NCI-H510A treated with DMSO at 0.1 percent for 48 hours (cell line): ENCODE measurements around the gene BRCA1.

Experiments
- DNase-seq: peaks from one replicate; lab custom pipeline; 2025; lab: John Stamatoyannopoulos, UW

Gene BRCA1

DNA sequence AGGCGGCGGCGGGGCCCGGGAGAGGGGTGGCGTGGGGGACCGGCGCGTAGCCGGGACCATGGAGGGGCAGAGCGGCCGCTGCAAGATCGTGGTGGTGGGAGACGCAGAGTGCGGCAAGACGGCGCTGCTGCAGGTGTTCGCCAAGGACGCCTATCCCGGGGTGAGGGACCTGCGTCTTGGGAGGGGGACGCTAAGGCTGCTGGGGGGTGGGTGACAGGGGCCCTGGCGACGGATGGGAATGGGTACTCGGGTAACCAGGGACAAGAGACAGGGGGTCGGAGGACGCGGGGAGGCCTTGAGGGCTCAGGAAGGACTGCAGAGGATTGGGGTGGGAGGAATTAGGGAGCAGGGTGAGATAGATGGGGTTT is 99.9 kb downstream of the BRCA1 start:
- DNase-seq, result no peak

GRCh38 chr17:43024407-43025289 is 100.5 kb downstream of the BRCA1 start, which contains the start of gene RND2:
RND2 (plus strand) TSS chr17:43025231; CDS start chr17:43025348, 117 bp downstream.
- DNase-seq, result peak; percentile 82

GRCh38 chr17:43021741-43022512 is 103.2 kb downstream of the BRCA1 start, which contains the start of gene VAT1:
VAT1 (minus strand) TSS chr17:43022385; CDS start chr17:43022322, 63 bp downstream.
- peak; percentile 72 for DNase-seq

DNA sequence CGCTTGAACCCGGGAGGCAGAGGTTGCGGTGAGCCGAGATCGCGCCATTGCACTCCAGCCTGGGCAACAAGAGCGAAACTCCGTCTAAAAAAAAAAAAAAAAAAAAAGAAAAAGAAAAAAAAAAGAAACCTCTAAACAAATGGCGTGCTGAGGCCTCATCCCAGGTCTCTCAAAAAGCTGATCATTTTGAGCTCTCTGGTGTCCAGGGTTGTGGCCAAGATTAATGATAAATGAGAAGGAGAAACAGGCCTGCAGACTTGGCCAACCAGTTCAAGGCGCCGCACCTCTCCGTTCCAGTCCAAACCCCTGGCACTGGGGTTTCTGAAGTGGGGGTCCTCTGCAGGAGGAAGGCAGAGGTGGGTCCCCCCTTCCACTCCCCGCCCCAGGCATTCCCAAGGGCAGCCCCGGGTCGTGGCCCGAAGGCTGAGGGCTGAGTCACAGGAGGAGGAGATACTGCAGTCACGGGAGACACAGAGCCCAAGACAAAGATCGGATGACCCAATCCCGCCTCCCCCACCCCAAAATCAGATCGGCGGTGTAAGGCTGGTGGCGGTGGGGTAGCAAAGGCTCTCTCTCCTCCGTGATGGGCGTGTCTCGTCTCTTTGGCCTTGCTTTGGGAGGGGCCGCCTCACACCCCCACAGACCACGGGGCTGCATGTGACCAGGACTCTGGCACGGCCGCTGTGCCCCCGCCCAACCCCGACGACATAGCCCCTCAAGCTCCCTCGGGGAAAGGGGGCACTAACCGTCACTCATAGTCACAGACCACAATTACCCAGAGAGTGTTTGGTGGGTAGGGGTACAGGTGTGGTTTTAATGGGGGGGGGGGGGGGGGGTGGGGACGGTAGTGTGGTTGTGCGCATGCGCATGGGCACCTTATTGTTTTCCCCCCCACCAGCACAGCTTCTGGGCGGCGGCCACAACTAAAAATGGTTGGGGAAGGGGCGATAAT is 104.1 kb downstream of the BRCA1 start:
- no peak for DNase-seq

DNA sequence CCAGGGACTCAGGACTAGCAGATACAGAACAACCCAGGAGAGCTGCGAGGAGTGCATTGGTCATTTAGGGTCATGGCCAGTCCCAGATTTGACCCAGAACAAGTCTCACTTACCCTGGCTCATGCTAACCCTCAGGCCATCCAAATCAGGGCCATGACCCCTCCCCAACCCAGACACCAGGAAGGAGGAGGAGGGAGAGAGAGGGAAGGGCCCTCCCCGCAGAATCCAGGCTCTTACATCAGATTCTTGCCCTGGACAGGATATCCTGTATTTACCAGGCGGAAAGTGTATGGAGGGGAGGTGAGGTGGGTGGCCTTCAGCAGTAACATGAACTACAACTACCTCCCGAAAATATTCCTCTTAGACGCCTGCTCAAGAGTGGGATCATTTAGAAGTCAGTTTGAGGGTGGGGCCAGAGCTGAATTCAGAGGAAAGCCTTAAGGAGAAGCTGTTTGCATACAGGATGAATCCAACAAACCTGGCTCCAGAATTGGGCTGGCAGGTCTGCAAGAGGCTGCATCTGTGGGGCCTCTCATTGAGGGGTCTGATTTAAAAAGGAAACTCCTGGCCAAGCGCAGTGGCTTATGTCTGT is 105.0 kb downstream of the BRCA1 start:
- no peak for DNase-seq

DNA sequence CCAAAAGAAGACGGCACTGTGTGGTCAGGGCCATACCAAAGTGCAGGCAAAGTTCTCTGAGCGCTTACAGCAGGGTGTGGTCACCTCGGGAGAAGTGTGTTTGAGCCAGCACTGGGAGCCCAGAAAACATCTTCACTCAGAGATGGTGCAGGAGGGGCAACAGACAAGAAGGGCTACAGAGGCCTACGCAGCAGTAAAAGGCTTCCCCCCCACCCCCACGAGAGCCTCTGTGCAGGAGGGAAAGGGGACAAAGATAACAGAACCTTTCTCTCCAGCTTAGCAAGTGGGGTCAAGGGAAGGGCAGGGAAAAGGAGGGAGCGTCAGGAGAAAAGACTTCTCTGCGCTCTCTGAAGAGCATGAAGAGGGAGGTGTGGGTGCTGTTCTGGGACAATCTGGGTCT is 105.7 kb downstream of the BRCA1 start:
- no peak for DNase-seq

- DNase-seq, result no peak
Observed at GRCh38 chr17:43018932-43019331, 106.2 kb downstream of the BRCA1 start.

GRCh38 chr17:43018008-43018853 is 106.9 kb downstream of the BRCA1 start:
- DNase-seq, result no peak

DNA sequence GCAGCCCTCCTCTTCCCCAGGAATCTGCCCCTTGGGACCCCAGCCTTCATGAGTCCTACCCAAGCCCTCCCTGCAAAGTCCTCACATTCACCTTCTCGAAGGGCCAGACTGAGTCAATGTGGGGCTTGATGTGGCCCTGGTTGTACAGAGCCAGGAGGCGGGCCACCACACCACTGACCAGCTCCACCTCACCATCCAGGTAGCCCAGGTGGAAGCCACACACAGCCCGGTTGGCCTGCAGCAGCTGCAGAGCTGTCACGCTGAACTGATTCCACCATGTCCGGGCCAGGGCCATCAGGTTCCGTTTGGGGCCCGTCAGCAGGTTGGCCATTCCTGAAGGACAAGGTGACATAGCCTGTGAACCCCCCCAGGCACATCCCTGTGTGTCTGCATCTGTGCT is 108.9 kb downstream of the BRCA1 start:
- no peak for DNase-seq

GRCh38 chr17:43015579-43015978 is 109.6 kb downstream of the BRCA1 start:
- DNase-seq, result no peak

DNA sequence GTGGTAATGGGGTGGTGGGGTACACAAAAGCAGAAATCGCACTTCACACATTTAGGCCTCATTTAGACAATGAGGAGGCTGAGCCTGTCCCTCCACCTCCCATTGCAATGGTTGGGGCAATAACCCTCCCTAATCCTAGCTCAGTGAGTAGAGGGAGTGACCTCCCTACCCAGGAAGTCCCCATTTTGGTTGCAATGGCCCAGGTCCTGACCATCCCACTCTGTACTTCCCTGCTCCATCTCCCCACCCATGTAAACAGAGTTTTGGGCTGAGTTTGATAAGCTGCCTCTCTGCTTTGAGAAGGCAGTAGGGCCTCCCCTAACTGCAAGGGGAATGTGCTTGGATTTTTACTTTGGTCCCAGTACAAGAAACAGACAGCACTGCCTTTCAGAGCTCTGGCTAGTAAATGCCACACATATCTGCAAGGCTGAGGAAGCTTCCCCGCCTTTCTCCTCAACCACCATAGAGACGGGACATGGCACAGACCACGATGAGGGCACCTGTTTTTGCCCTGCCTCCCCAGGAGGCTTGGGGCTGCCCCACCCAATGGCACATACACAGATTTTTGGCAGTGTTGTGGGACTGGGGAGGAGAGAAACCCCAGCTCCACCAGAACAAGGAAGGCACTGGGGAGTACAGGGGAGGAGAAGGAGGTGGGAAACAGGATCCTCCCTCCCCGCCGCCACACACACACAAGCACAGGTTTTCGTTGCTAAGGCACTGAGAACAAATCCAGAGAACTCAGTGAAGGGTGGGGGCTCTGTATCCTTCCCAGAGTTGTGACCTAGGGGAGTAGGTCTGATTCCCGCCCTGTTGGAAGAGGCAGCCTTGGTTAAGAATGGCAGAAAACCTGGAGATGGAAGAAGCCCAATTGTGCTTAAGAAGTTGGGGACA is 110.3 kb downstream of the BRCA1 start:
- DNase-seq, result no peak

GRCh38 chr17:43014020-43014648 is 111.0 kb downstream of the BRCA1 start:
- no peak for DNase-seq

DNA sequence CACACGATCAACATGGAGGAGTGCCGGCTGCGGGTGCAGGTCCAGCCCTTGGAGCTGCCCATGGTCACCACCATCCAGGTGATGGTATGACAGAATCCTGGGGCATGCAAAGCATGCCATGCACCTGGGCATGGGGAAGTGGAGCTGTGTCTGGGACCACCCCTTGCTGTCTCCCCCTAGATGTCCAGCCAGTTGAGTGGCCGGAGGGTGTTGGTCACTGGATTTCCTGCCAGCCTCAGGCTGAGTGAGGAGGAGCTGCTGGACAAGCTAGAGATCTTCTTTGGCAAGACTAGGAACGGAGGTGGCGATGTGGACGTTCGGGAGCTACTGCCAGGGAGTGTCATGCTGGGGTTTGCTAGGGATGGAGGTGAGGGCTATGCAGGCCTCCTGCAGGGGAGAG is 111.9 kb downstream of the BRCA1 start:
- no peak for DNase-seq

DNA sequence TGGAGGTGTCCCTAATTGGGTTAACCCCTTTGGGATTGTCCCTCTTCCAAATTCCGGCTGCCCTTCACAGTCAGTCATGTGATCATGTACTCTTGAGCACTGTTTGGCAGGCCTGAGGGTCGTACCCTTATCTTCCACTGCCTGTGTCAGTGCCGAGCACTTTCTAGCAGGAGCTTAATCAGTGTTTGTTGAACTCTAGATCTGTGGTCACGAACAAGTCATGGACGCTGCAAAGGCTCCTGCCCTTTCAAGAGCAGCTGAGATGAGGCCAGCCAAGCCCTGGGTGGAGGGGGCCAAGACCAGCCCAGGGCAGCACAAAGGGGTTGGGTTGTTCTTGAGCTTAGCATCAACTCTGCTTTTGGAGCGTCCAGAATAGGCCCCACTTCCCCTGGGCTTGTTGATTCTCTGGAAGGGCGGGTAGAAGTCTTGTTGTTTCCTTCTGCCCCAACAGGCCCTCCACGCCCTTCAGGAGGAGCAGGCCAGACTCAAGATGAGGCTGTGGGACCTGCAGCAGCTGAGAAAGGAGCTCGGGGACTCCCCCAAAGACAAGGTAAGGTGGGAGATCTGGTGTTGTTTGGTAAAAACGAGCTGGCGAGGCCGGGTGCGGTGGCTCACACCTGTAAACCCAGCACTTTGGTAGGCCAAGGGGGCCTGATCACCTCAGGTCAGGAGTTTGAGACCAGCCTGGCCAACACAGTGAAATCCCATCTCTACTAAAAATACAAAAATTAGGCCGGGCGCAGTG is 113.3 kb downstream of the BRCA1 start:
- no peak for DNase-seq

- DNase-seq, result no peak
Observed at GRCh38 chr17:43010667-43011308, 114.4 kb downstream of the BRCA1 start.

GRCh38 chr17:43006639-43007551 is 118.3 kb downstream of the BRCA1 start, which contains the start of gene IFI35:
IFI35 (plus strand) TSS chr17:43006784; CDS start chr17:43006948, 164 bp downstream.
- no peak for DNase-seq
